ENCODE measurements around the gene BAD. TPM values are rescaled to one million over a fixed set of nuclear protein-coding genes. Genes with fewer than 3 reads are reported as not detected.

Gene BAD
- total RNA-seq, 2 experiments from 2014 or later: 21.2 to 74.2 TPM

- H3K4me2 ChIP-seq (ENCODE audit: low read length): peak overlapping the region; percentile 74
- H3K9me2 ChIP-seq (ENCODE audit: insufficient read depth, low read length): no peaks in the 10 kb centered on the region
- no TSS peak for BruUV-seq (replicated peaks)
- TF ChIP-seq EZH2phosphoT487 (IDR thresholded peaks at IDR 0.05; ENCODE audit: borderline replicate concordance, low read depth, low read length) (no peak), CTCF (conservative IDR thresholded peaks at IDR 0.05; ENCODE audit: low read length) (peak; percentile 60; the same call in 1 of the 2 replicates)
- peak overlapping the region; percentile 63 for H2AFZ ChIP-seq (ENCODE audit: low read length)
- POLR2A ChIA-PET: interaction anchor here (0.9 to 1.5 kb wide), 2 partner anchors 48 to 63 kb away, joined by 3 to 5 read pairs; partner anchors contain the start of gene TRMT112
- peak overlapping the region; percentile 86 for H3K4me3 ChIP-seq (ENCODE audit: low read depth, low read length, poor library complexity, severe bottlenecking)
- peaks cover 11% of the 10 kb centered on the region; the same call in 1 of the 2 replicates for H3K79me2 ChIP-seq (ENCODE audit: insufficient read depth, low read depth, low read length)
- no peaks in the 10 kb centered on the region for H4K20me1 ChIP-seq (ENCODE audit: insufficient read depth, low read length)
- no peaks in the 10 kb centered on the region for H3K9me3 ChIP-seq (ENCODE audit: low read length)
- peak overlapping the region; percentile 91 for H3K27ac ChIP-seq (ENCODE audit: low read depth, low read length, poor library complexity, severe bottlenecking)
- H3K36me3 ChIP-seq (ENCODE audit: insufficient read depth, low read length): no peaks in the 10 kb centered on the region
- intact Hi-C loops (cut with micrococcal nuclease; ENCODE audit: unreplicated experiment): loop anchor here (1.0 kb wide), 4 partner anchors 18 to 65 kb away; partner anchors contain the start of genes NUDT22, PLCB3, PPP1R14B and TRPT1
- H3K4me1 ChIP-seq (ENCODE audit: insufficient read depth, low read length, poor library complexity, severe bottlenecking): peaks cover 27% of the 10 kb centered on the region
- CTCF ChIA-PET (ENCODE audit: unreplicated experiment): interaction anchor here (0.5 kb wide), 1 partner anchor 20 kb away, joined by 7 read pairs; no protein-coding TSS in a partner anchor
- DNase-seq (ENCODE audit: low spot score): peak; percentile 70
Measured at GRCh38 chr11:64268893-64269539, 15.4 kb downstream of the BAD start.

DNA sequence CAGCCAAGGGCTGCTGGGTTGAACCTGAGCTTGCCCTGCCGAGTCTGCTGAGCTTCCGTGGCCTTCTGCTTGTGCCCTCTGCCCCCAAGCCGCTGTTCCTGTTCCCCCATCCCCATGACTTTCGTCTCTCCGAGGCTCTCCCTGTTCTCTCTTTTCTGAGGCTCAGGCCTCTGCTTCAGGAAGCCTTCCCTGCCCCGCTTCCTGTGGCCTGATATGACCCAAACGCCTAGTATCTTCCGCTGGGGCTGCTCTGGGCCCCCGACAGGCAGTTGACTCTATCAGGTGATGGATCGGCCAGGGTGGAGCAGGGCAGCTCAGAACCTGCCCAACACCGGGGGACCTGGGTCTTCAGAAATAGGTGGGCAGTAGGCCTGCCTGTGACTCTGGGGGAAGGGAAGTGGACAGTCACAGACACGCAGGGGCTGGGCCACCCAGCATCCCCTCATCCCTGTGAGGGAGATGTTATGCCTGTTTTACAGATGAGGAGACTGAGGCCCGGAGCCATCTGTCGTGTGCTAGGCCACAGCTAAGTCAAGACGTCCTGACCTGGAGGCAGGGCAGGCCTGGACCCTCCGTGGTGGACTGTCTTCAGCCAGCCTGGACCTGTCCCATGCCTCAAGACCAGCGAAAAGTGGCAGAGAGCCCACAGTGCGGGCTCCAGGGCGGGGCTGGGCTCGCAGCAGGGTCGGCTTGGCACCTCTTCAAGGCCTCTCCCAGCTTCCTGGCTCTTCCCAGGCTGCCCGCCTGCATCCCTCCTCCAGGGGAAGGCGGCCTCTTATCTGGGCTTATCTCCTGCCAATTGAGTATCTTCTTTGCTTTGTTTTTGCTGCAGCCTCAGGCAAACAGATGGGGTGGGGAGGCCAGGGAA lies 16.2 kb downstream of the BAD start:
- Histone ChIP-seq H4K20me1 (ENCODE audit: insufficient read depth, low read length) (no peaks in the 10 kb centered on the region), H3K9me2 (ENCODE audit: insufficient read depth, low read length) (no peaks in the 10 kb centered on the region), H3K4me2 (ENCODE audit: low read length) (peak overlapping the region; percentile 74), H3K4me3 (ENCODE audit: low read depth, low read length, poor library complexity, severe bottlenecking) (peak overlapping the region; percentile 86), H3K4me1 (ENCODE audit: insufficient read depth, low read length, poor library complexity, severe bottlenecking) (peaks cover 27% of the 10 kb centered on the region), H3K79me2 (ENCODE audit: insufficient read depth, low read depth, low read length) (peaks cover 11% of the 10 kb centered on the region; the same call in 1 of the 2 replicates), H3K9me3 (ENCODE audit: low read length) (no peaks in the 10 kb centered on the region), H2AFZ (ENCODE audit: low read length) (no peak overlapping the region), H3K27ac (ENCODE audit: low read depth, low read length, poor library complexity, severe bottlenecking) (peak overlapping the region; percentile 91), H3K36me3 (ENCODE audit: insufficient read depth, low read length) (no peaks in the 10 kb centered on the region)
- TF ChIP-seq EZH2phosphoT487 (IDR thresholded peaks at IDR 0.05; ENCODE audit: borderline replicate concordance, low read depth, low read length) (no peak), CTCF (conservative IDR thresholded peaks at IDR 0.05; ENCODE audit: low read length) (no peak)
- ChIA-PET POLR2A (interaction anchor here (1.1 kb wide), 2 partner anchors 14 to 63 kb away, joined by 3 to 6 read pairs; no protein-coding TSS in a partner anchor), CTCF (ENCODE audit: unreplicated experiment) (interaction anchor here (0.5 to 0.6 kb wide), 2 partner anchors 21 to 591 kb away, joined by 3 to 7 read pairs; no protein-coding TSS in a partner anchor)
- BruUV-seq (replicated peaks): no TSS peak
- intact Hi-C loops (cut with micrococcal nuclease; ENCODE audit: unreplicated experiment): no loop called here
- DNase-seq (ENCODE audit: low spot score): no peak

Measured in OCI-LY7 (cell line).